ACC112 (cell line): Measurements from ENCODE around the gene LIG4.
"Not testable (repeated sequence)": the region's sequence is repeated elsewhere in the genome, so short reads cannot be mapped to it uniquely, and the experiment has no call there.

ENCODE experiments used
- H2AFZ ChIP-seq: fragments of 200-600 bp; sonication (generic); one replicate; pipeline ENCODE4 v1.6.0; 2017; ENCODE audit warnings: antibody characterized with exemption, low read length; ENCODE audit not compliant: unreplicated experiment
- H3K27ac ChIP-seq: fragments of 200-600 bp; sonication (generic); 2 replicates; pipeline ENCODE4 v1.5.1; 2014; ENCODE audit warnings: low read depth, mild to moderate bottlenecking, antibody characterized with exemption, low read length, moderate library complexity
- H3K27me3 ChIP-seq: fragments of 200-600 bp; sonication (generic); 2 replicates; pipeline ENCODE4 v1.6.1; 2014; ENCODE audit warnings: mild to moderate bottlenecking, antibody characterized with exemption, low read length, moderate library complexity, mixed read lengths; ENCODE audit not compliant: insufficient read depth
- H3K36me3 ChIP-seq: fragments of 200-600 bp; sonication (generic); 2 replicates; pipeline ENCODE4 v1.6.1; 2016; ENCODE audit warnings: mild to moderate bottlenecking, antibody characterized with exemption, low read length, moderate library complexity, mixed read lengths; ENCODE audit not compliant: insufficient read depth
- H3K4me1 ChIP-seq: fragments of 200-600 bp; sonication (generic); one replicate; pipeline ENCODE4 v1.6.1; 2016; ENCODE audit warnings: low read length, mixed read lengths; ENCODE audit not compliant: insufficient read depth, unreplicated experiment, control insufficient read depth
- H3K4me3 ChIP-seq: fragments of 200-600 bp; sonication (generic); 2 replicates; pipeline ENCODE4 v1.5.1; 2014; ENCODE audit warnings: mild to moderate bottlenecking, low read depth, low read length
- H3K79me2 ChIP-seq: fragments of 200-600 bp; sonication (generic); one replicate; pipeline ENCODE4 v1.6.0; 2016; ENCODE audit warnings: low read length; ENCODE audit not compliant: control insufficient read depth, unreplicated experiment, insufficient read depth

LIG4 gene

DNA sequence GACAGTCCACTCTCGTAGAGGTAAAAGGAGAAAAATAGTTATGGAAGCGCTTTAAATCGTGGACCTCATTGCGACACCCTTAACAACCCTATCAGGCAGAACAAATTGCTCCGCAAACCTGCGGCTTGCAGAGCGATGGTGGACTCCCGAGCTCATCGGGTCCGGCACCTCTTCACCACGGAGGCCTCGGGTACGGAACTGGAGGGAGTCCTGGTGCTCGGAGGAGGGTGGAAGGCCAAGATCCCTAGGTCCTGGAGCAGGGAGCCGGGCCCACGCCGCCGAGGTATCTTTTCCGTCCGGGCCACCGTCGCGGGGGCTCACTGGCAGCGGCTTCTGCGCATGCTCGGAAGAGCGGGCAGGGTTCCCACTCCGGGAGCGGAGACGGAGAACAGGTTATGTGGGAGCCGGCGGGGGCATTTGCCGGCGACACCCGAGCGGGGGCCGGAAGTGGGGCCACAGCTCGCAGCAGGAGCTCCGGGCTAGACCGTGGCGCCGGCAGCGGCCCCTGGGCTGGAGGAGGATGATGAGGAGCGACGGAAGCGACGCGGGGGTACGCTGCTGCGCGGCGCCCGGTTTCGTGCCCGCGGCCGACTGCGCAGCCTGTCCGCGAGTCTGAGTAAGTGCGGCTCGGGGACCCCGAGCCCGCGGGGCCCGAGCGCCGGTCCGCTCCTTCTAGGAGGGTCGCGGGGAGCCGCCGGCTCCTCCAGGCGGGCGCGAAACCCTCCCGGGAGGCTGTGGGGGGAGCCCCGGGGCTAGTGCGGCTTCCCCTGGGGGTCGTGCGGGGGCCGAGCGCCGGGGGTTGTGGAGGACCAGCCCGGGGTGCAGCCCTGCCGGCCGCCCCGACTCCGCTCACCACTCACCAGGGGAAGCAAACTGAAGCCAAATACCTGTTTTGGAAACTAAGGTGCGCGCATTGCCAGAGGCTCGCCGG lies 3.0 kb upstream of the LIG4 start, which contains the start of gene ABHD13:
ABHD13 (plus strand) TSS at position 349 of the 931 bp plus-strand sequence. CDS start 10,827 bp downstream, outside the sequence.
- Histone ChIP-seq H3K4me1 (peaks cover 24% of the 10 kb centered on the region), H3K79me2 (peaks cover 57% of the 10 kb centered on the region), H3K27me3 (no peaks in the 10 kb centered on the region), H2AFZ (peak within 1 kb of the TSS; percentile 97), H3K4me3 (peak within 1 kb of the TSS; percentile 90), H3K27ac (peak within 1 kb of the TSS; percentile 53; the same call in 1 of the 2 replicates), H3K36me3 (no peaks in the 10 kb centered on the region)

DNA sequence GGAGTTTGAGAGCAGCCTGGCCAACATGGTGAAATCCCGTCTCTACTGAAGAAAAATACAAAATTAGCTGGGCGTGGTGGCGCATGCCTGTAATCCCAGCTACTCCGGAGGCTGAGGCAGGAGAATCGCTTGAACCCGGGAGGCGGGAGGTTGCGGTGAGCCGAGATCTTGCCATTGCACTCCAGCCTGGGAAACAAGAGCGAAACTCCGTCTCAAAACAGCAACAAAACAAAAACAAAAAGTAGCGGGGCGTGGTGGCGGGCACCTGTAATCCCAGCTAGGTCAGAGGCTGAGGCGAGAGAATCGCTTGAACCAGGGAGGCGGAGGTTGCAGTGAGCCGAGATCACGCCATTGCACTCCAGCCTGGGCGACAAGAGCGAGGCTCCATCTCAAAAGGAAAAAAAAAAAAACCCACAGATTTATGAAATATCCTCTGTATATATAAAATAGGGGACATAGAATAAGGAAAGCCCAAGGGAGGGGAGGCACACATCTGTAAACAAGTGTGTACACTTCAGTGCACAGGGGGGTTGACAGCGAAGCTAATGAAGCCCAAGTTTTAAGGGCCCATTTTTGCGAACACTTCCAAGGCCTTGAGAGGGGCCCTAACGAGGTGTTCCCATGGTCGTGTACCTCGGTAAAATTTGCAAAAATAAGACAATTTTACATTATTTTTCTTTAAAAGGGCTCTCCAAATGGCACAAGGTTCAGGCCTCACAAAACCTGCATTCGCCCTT lies 2.1 kb upstream of the LIG4 start:
- Histone ChIP-seq H3K27ac (peak overlapping the region; percentile 53; the same call in 1 of the 2 replicates), H3K79me2 (peaks cover 50% of the 10 kb centered on the region), H3K4me3 (peak overlapping the region; percentile 90), H2AFZ (peak overlapping the region; percentile 97), H3K4me1 (peaks cover 24% of the 10 kb centered on the region)
- not testable (repeated sequence) for H3K27me3 ChIP-seq, H3K36me3 ChIP-seq

DNA sequence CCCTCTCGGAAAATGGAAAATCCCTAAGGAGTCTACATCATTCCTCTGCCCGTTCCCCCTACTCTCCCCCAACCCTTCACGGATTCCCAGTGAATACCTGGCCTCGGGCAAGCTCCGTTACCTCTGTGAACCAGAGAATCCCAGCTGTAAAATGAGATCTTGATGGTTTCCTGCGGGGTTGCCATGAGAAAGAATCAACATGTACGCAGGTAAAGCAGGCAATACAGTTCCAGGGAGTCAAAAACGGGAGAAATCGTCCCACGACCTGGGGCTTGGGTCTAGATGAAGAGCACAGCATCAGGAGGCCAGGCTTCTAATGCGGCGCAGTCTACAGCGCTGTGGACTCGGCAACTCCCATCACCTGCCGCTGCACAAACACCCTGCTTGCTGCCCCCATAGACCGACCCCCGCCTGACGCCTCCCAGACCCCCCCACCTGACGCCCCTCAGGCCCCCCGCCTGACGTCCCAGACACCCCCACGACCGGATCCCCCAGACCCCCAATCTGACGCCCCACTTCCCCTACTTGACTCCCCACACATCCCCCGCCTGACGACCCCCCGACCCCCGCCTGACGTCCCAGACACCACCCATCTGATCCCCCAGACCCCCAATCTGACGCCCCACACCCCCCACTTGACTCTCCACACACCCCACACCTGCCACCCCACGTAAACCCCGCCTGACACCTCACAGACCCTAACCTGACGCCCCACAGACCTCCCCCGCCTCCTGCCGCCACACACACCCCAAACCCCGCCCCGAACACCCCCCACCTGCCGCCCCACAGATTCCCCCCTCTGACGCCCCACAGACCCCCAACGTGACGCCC lies 680 bp downstream of the LIG4 start:
- no peaks in the 10 kb centered on the region for H3K27me3 ChIP-seq
- H3K36me3 ChIP-seq: 0 out of 2 replicates have a peak, but pooled peaks cover 6% of the 10 kb centered on the region
- peak overlapping the region; percentile 75 for H3K4me3 ChIP-seq
- H3K27ac ChIP-seq: no peak overlapping the region
- no peak overlapping the region for H2AFZ ChIP-seq
- peaks cover 22% of the 10 kb centered on the region for H3K4me1 ChIP-seq
- peaks cover 30% of the 10 kb centered on the region for H3K79me2 ChIP-seq

DNA sequence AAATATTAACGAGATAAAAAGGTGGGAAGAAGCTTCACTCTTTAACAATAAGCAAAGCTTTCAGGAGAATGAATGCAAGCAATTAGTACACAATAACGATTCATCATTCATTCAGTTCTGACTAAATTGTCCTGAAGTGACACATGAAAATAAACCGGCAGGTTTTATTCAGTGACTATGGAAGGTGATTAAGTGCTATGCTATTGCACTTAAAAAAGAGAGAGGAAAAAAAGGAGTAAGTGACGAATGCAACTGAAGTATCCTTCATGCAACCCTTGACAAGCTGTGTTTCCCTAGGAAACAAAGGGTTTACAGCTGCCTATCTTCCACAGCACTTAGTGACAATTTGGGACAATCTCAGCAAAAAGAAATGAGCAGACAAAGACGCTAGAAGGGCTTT lies 1.4 kb downstream of the LIG4 start:
- peak overlapping the region; percentile 75 for H3K4me3 ChIP-seq
- no peak overlapping the region for H2AFZ ChIP-seq
- no peaks in the 10 kb centered on the region for H3K27me3 ChIP-seq
- peaks cover 23% of the 10 kb centered on the region for H3K79me2 ChIP-seq
- peaks cover 17% of the 10 kb centered on the region for H3K4me1 ChIP-seq
- H3K36me3 ChIP-seq: 0 out of 2 replicates have a peak, but pooled peaks cover 6% of the 10 kb centered on the region
- H3K27ac ChIP-seq: no peak overlapping the region

DNA sequence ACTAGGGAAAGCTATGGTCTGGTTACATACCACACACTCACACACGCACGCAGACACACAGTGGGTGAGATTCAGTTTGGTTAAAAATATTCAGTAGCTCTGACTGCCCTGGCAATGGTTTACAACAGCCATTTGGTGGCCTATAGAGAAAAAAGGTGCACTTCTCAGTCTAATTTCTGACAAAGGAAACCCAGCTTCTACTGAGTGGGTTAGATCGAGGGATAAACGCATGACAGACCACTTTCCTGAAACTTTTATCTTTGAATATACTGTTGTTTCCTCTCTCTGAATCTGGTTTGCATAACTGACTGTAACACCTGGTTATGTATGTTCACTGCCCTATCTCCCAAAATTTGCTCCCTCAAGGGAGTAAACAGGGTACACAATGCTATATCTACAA lies 2.5 kb downstream of the LIG4 start:
- Histone ChIP-seq H3K4me3 (no peak overlapping the region), H3K36me3 (0 out of 2 replicates have a peak, but pooled peaks cover 6% of the 10 kb centered on the region), H3K79me2 (peaks cover 15% of the 10 kb centered on the region), H2AFZ (no peak overlapping the region), H3K27me3 (no peaks in the 10 kb centered on the region), H3K27ac (no peak overlapping the region), H3K4me1 (peaks cover 17% of the 10 kb centered on the region)

DNA sequence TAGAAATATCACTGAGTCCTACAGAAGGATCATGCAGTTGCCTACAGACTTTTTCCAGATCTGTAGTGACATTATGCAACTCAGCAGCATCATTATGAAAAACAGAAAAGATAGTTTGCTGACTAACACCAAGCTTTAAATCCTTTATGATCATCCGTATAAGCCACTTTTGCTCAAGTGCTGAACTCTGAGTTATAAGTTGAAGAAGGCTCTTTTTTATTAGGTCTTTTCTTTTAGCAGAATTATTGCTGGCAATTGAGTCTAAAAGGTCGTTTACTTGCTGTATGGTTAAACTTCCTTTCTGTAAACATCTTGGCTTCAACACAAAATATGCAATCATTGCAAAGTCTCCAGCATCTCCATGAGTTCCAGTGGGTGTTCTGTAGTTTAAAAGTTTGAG lies 4.8 kb downstream of the LIG4 start:
- Histone ChIP-seq H3K4me3 (no peak overlapping the region), H2AFZ (no peak overlapping the region), H3K27me3 (no peaks in the 10 kb centered on the region), H3K79me2 (no peaks in the 10 kb centered on the region), H3K36me3 (0 out of 2 replicates have a peak, but pooled peaks cover 6% of the 10 kb centered on the region), H3K27ac (no peak overlapping the region), H3K4me1 (peaks cover 8% of the 10 kb centered on the region)

DNA sequence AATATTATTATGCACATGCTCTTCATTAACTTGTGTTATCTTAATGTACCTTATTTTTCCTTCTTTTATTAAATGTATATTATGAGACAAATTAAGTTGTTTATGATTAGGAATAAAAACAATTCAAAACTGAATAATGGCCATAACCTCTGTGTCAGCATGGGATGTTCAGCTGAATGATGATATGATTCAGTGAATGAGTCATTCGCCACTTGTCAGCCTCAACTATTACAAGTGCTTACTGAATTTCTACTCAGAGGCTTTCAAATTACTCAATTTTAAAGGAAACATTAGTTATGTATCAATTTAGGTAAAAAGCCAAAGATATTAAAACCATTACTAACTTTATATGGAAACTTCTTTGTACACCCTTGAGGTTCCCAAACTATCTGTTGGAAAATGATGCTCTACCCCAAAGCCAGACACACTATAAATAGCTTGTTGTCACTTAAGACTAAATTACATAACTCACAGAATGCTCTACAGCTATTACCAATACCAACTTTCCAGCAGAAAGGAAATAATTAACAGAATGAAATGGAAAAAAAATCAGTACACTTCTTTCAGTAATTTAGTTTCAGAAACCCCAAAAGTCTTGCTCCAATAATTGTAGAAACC lies 14.4 kb downstream of the LIG4 start:
- Histone ChIP-seq H3K36me3 (no peaks in the 10 kb centered on the region), H3K27me3 (peaks cover 6% of the 10 kb centered on the region)

DNA sequence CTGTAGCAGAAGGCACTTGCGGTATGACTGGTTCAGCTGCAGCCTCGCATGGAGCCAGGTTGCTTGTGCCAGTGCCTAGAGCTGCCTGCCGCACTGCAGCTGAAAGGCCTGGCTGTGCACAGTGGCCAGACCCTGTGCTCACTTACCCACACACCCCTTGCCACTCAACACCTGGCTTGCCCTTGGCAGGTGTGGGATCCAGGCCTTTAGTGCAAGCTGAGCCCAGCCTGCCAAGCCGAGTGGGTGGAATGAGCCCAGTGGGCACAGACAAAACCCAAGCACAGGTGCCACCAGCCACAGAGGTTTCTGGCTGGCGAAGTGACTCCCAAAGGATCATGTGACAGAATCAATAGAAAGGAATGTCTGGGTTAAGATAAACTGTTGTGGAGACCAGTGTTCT lies 19.5 kb downstream of the LIG4 start:
- H3K27me3 ChIP-seq: peaks cover 6% of the 10 kb centered on the region
- no peak overlapping the region for H3K27ac ChIP-seq
- H3K79me2 ChIP-seq: no peaks in the 10 kb centered on the region
- H3K36me3 ChIP-seq: no peaks in the 10 kb centered on the region
- no peak overlapping the region for H2AFZ ChIP-seq
- no peak overlapping the region for H3K4me3 ChIP-seq
- no peaks in the 10 kb centered on the region for H3K4me1 ChIP-seq

More for the DNA sequence above, 14.4 kb downstream of the LIG4 start:
- no peaks in the 10 kb centered on the region for H3K4me1 ChIP-seq
- H2AFZ ChIP-seq: no peak overlapping the region
- H3K79me2 ChIP-seq: no peaks in the 10 kb centered on the region
- no peak overlapping the region for H3K4me3 ChIP-seq
- H3K27ac ChIP-seq: no peak overlapping the region

DNA sequence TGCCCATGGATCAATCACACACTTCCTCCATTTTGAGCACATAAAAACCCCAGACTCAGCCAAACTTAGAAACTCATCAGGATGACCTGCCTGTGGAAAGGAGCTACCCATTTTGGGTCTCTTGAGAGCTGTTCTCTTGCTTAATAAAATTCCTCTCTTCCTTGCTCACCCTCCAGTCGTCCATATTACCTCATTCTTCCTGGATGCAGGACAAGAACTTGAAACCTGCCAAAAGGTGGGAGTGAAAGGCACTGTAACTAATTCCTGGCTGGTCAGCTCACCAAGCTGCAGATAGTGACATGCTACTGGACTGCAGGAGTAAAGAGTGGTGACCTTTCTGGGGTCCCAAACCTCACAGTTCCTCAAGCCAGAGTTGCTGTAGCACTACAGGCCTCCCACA lies 20.2 kb downstream of the LIG4 start:
- no peaks in the 10 kb centered on the region for H3K4me1 ChIP-seq
- H3K4me3 ChIP-seq: no peak overlapping the region
- peaks cover 10% of the 10 kb centered on the region for H3K27me3 ChIP-seq
- H2AFZ ChIP-seq: no peak overlapping the region
- H3K36me3 ChIP-seq: no peaks in the 10 kb centered on the region
- H3K27ac ChIP-seq: no peak overlapping the region
- no peaks in the 10 kb centered on the region for H3K79me2 ChIP-seq
